Sigmoid colon (tissue), 7 donors: ENCODE data around the gene SUSD6. TPM values are rescaled to one million over a fixed set of nuclear protein-coding genes. Genes with fewer than 3 reads are reported as not detected.

Experiments used
- DNase-seq: peaks from one replicate; pipeline ENCODE4 v3.0.0-alpha.2; 2019
- H3K27ac ChIP-seq, 4 donors: fragments of 200-600 bp; sonication (generic); one replicate each; pipeline ENCODE4 v1.5.1; 2016 to 2019; ENCODE audit warnings: mild to moderate bottlenecking in 1 of 4
- H3K27me3 ChIP-seq, 3 donors: fragments of 200-600 bp; sonication (generic); one replicate each; pipeline ENCODE4 v1.5.1; 2019; ENCODE audit warnings: mild to moderate bottlenecking in 1 of 3
- H3K36me3 ChIP-seq, 4 donors: fragments of 200-600 bp; sonication (generic); one replicate each; pipeline ENCODE4 v1.5.1; 2016 to 2019
- H3K4me1 ChIP-seq, 4 donors: fragments of 200-600 bp; sonication (generic); one replicate each; pipeline ENCODE4 v1.5.1; 2017 to 2019
- H3K4me3 ChIP-seq, 4 donors: fragments of 200-600 bp; sonication (generic); one replicate each; pipeline ENCODE4 v1.5.1; 2017 to 2019; ENCODE audit warnings: mild to moderate bottlenecking in 2 of 4, moderate library complexity in 1 of 4
- H3K9me3 ChIP-seq, 4 donors: fragments of 200-600 bp in 3 of 4; sonication (generic) in 3 of 4; one replicate each; pipeline versions ENCODE4 v1.5.1 to v1.6.1; 2013 to 2019
- CTCF ChIP-seq, 4 experiments: fragments of 450-650 bp in 3 of 4; fragments of 200-600 bp in 1 of 4; IDR thresholded peaks; one replicate each; pipeline ENCODE4 v1.5.1; 2016 to 2019; ENCODE audit warnings: antibody characterized with exemption in 4 of 4, mild to moderate bottlenecking in 3 of 4, moderate library complexity in 2 of 4
- EP300 ChIP-seq, 4 donors: sonication (generic); formaldehyde crosslinking; IDR thresholded peaks; one replicate each; pipeline ENCODE4 v1.6.1; 2017; ENCODE audit warnings: antibody characterized with exemption in 4 of 4
- POLR2A ChIP-seq, 2 donors: fragments of 450-650 bp; IDR thresholded peaks; one replicate each; pipeline ENCODE4 v1.6.1; 2016; ENCODE audit warnings: antibody characterized with exemption in 2 of 2, mild to moderate bottlenecking in 2 of 2, moderate library complexity in 2 of 2
- POLR2AphosphoS5 ChIP-seq, 4 donors: sonication (generic); formaldehyde crosslinking; IDR thresholded peaks; one replicate each; pipeline ENCODE4 v1.6.1; 2017; ENCODE audit warnings: antibody characterized with exemption in 4 of 4
- WGBS, 2 donors: extraction: QIAGEN DNeasy Blood & Tissue Kit; methylation state at CpG; one replicate each; pipeline ENCODE4 v1.1.7; 2013; 5-methylcytosine and 5-hydroxymethylcytosine counted together
- intact Hi-C: fragments of 100-400 bp; cut with DNase I; formaldehyde crosslinking; loops from one replicate; pipeline ENCODE4 v1.15.1; 2023
- polyA plus RNA-seq, 3 donors: library from polyadenylated mRNA; stranded (reverse); fragments of 200-250 nt; gene quantifications; one replicate each; pipeline ENCODE4 v1.2.3, GENCODE V29; 2013
- total RNA-seq, 4 donors: library from RNA; depleted of rRNA; stranded (reverse); fragments of >200 nt; gene quantifications; one replicate each; pipeline ENCODE4 v1.1.0, GENCODE V29; 2016
- donor health status: healthy with polysubstance abuse.
- donor health status: Bipolar disorder and iron deficiency.
- donor health status: healthy.

Gene SUSD6
- total and polyA plus RNA-seq, 7 donors, result 5.4 to 62.0 (median 13.9) TPM

GRCh38 chr14:69573831-69574262 lies 37.5 kb upstream of the SUSD6 start:
- peaks cover 37 to 87% (median 67%) of the 10 kb centered on the region in 3 donors for H3K27me3 ChIP-seq
- H3K36me3 ChIP-seq, result no peaks in the 10 kb centered on the region
- H3K4me1 ChIP-seq, result peaks cover 0 to 38% (median 36%) of the 10 kb centered on the region in 4 donors
- H3K27ac ChIP-seq, result no peak overlapping the region
- WGBS, 2 donors, result 7 to 9% methylated on average over 15 of the region's 15 CpGs
- intact Hi-C loops, result loop anchor here (5.0 kb wide), 1 partner anchor 332 kb away; no protein-coding TSS in a partner anchor
- no peaks in the 10 kb centered on the region for H3K9me3 ChIP-seq
- TF ChIP-seq POLR2A (IDR thresholded peaks at IDR 0.05), result no peak
- no peak for TF ChIP-seq POLR2AphosphoS5 (IDR thresholded peaks at IDR 0.05)
- no peak for TF ChIP-seq EP300 (IDR thresholded peaks at IDR 0.05)
- no peak for TF ChIP-seq CTCF (IDR thresholded peaks at IDR 0.05)
- DNase-seq, result no peak
- peak overlapping the region in 1 of 4 donors; percentile 46 for H3K4me3 ChIP-seq

- Histone ChIP-seq H3K27me3 (peaks cover 37 to 81% (median 62%) of the 10 kb centered on the region in 3 donors), H3K36me3 (no peaks in the 10 kb centered on the region), H3K4me1 (peaks cover 0 to 38% (median 36%) of the 10 kb centered on the region in 4 donors), H3K27ac (no peak within 1 kb of the TSS), H3K9me3 (no peaks in the 10 kb centered on the region), H3K4me3 (peak within 1 kb of the TSS in 3 of 4 donors; percentile 4 to 46 (median 30))
- DNase-seq, result no peak
- peak in 3 of 4 experiments; percentile 54 to 74 (median 61) for TF ChIP-seq CTCF (IDR thresholded peaks at IDR 0.05)
- no peak for TF ChIP-seq POLR2AphosphoS5 (IDR thresholded peaks at IDR 0.05)
- intact Hi-C loops, result loop anchor here (5.0 kb wide), 1 partner anchor 332 kb away; no protein-coding TSS in a partner anchor
- WGBS, 2 donors, result 2 to 4% methylated on average over 52 of the region's 52 CpGs
Measured at GRCh38 chr14:69574263-69574953, 37.0 kb upstream of the SUSD6 start, which contains the start of gene CCDC177. Gene CCDC177 (minus strand): TSS chr14:69574871. CDS start chr14:69573622, 1,249 bp downstream.

GRCh38 chr14:69574954-69575295 lies 36.5 kb upstream of the SUSD6 start:
- intact Hi-C loops, result loop anchor here (5.0 kb wide), 1 partner anchor 333 kb away; no protein-coding TSS in a partner anchor
- Histone ChIP-seq H3K9me3 (no peaks in the 10 kb centered on the region), H3K27me3 (peaks cover 37 to 76% (median 56%) of the 10 kb centered on the region in 3 donors), H3K36me3 (no peaks in the 10 kb centered on the region), H3K4me3 (no peak overlapping the region), H3K27ac (no peak overlapping the region), H3K4me1 (peaks cover 0 to 38% (median 36%) of the 10 kb centered on the region in 4 donors)
- no peak for DNase-seq
- TF ChIP-seq POLR2A (IDR thresholded peaks at IDR 0.05), result no peak
- no peak for TF ChIP-seq EP300 (IDR thresholded peaks at IDR 0.05)
- no peak for TF ChIP-seq CTCF (IDR thresholded peaks at IDR 0.05)
- TF ChIP-seq POLR2AphosphoS5 (IDR thresholded peaks at IDR 0.05), result no peak
- 33 to 45% methylated on average over 5 of the region's 5 CpGs for WGBS, 2 donors

GRCh38 chr14:69579476-69579875 lies 31.9 kb upstream of the SUSD6 start:
- Histone ChIP-seq H3K9me3 (no peaks in the 10 kb centered on the region), H3K36me3 (no peaks in the 10 kb centered on the region), H3K27ac (no peak overlapping the region), H3K4me3 (no peak overlapping the region), H3K27me3 (peaks cover 2 to 31% (median 12%) of the 10 kb centered on the region in 3 donors), H3K4me1 (peaks cover 0 to 6% (median 4%) of the 10 kb centered on the region in 4 donors)
- no peak for DNase-seq
- intact Hi-C loops, result no loop called here
- 88 to 89% methylated on average over 2 of the region's 2 CpGs for WGBS, 2 donors
- TF ChIP-seq POLR2A (IDR thresholded peaks at IDR 0.05) (no peak), CTCF (IDR thresholded peaks at IDR 0.05) (no peak), EP300 (IDR thresholded peaks at IDR 0.05) (no peak), POLR2AphosphoS5 (IDR thresholded peaks at IDR 0.05) (no peak)
